Osteocyte (in vitro differentiated cells): ENCODE results near the gene SCLY. TPM values are rescaled to one million over a fixed set of nuclear protein-coding genes. Genes with fewer than 3 reads are reported as not detected.

ENCODE experiments used
- DNase-seq: peaks from one replicate; pipeline ENCODE4 v3.0.0; 2021; ENCODE audit warnings: mixed read lengths; ENCODE audit not compliant: unreplicated experiment; ENCODE audit errors: extremely low spot score
- H3K27ac Mint-ChIP-seq: one replicate; pipeline ENCODE4 v1.8.0; 2021; ENCODE audit warnings: mild to moderate bottlenecking, mixed read lengths; ENCODE audit not compliant: unreplicated experiment
- H3K27me3 Mint-ChIP-seq: one replicate; pipeline ENCODE4 v1.8.0; 2021; ENCODE audit warnings: mixed read lengths; ENCODE audit not compliant: unreplicated experiment
- H3K36me3 Mint-ChIP-seq: one replicate; pipeline ENCODE4 v1.8.0; 2021; ENCODE audit warnings: mixed read lengths; ENCODE audit not compliant: unreplicated experiment
- H3K4me1 Mint-ChIP-seq: one replicate; pipeline ENCODE4 v1.8.0; 2021; ENCODE audit warnings: mixed read lengths; ENCODE audit not compliant: unreplicated experiment
- H3K4me3 Mint-ChIP-seq: one replicate; pipeline ENCODE4 v1.8.0; 2021; ENCODE audit warnings: mild to moderate bottlenecking, moderate library complexity, mixed read lengths; ENCODE audit not compliant: unreplicated experiment
- H3K9me3 Mint-ChIP-seq: one replicate; pipeline ENCODE4 v1.8.0; 2021; ENCODE audit warnings: mixed read lengths; ENCODE audit not compliant: unreplicated experiment
- CTCF ChIP-seq: fragments of 200-600 bp; sonication (generic); IDR thresholded peaks from 2 replicates; pipeline ENCODE4 v1.5.0; 2021; ENCODE audit warnings: antibody characterized with exemption, mild to moderate bottlenecking, moderate library complexity
- total RNA-seq: library from RNA; stranded (reverse); gene quantifications from 2 replicates; pipeline ENCODE4 v1.2.1, GENCODE V29; 2021

Gene SCLY
- total RNA-seq, 1 donor from 2014 or later = 22.1 TPM

DNA sequence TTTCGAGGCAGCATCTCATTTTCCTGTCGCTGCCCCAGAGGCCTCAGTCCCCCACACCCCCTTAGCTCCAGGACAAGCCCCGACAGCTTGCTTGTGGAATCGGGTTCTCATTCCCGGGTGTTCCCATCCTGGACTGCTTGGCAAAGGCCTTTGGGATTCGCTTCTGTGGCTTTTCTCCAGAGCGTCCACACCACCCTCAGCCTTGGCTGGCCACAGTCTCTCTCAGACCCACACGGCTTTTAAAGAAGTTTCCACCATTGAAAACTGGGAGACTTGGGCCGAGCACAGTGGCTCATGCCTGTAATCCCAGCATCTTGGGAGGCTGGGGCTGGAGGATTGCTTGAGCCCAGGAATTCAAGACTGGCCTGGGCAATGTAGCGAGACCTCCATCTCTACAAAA lies 42.1 kb downstream of the SCLY start:
- Mint-ChIP-seq H3K27me3 (no peaks in the 10 kb centered on the region), H3K9me3 (no peaks in the 10 kb centered on the region), H3K4me1 (no peaks in the 10 kb centered on the region), H3K4me3 (no peak overlapping the region), H3K36me3 (no peaks in the 10 kb centered on the region), H3K27ac (no peak overlapping the region)
- DNase-seq = peak; percentile 65
- TF ChIP-seq CTCF = no peak

GRCh38 chr2:238103465-238104225 lies 42.8 kb downstream of the SCLY start:
- Mint-ChIP-seq H3K9me3 (no peaks in the 10 kb centered on the region), H3K4me1 (peaks cover 5% of the 10 kb centered on the region), H3K27ac (no peak overlapping the region), H3K36me3 (no peaks in the 10 kb centered on the region), H3K4me3 (no peak overlapping the region), H3K27me3 (no peaks in the 10 kb centered on the region)
- peak; percentile 81 for DNase-seq
- no peak for TF ChIP-seq CTCF

- no peaks in the 10 kb centered on the region for H3K27me3 Mint-ChIP-seq
- peak; percentile 70 for DNase-seq
- no peak for TF ChIP-seq CTCF
- H3K4me3 Mint-ChIP-seq = no peak overlapping the region
- H3K27ac Mint-ChIP-seq = no peak overlapping the region
- no peaks in the 10 kb centered on the region for H3K9me3 Mint-ChIP-seq
- H3K36me3 Mint-ChIP-seq = no peaks in the 10 kb centered on the region
- H3K4me1 Mint-ChIP-seq = peaks cover 11% of the 10 kb centered on the region
Observed at GRCh38 chr2:238104226-238104690, 43.5 kb downstream of the SCLY start.

GRCh38 chr2:238104691-238105371 lies 44.0 kb downstream of the SCLY start:
- no peak for TF ChIP-seq CTCF
- H3K36me3 Mint-ChIP-seq = no peaks in the 10 kb centered on the region
- no peaks in the 10 kb centered on the region for H3K27me3 Mint-ChIP-seq

More at GRCh38 chr2:238104691-238105371, 44.0 kb downstream of the SCLY start:
- no peaks in the 10 kb centered on the region for H3K9me3 Mint-ChIP-seq
- H3K4me3 Mint-ChIP-seq = no peak overlapping the region
- H3K4me1 Mint-ChIP-seq = peaks cover 11% of the 10 kb centered on the region
- DNase-seq = peak; percentile 80
- no peak overlapping the region for H3K27ac Mint-ChIP-seq
